ENCODE data around the gene TIMM50.

GRCh38 chr19:39506598-39506943 is 25.9 kb downstream of the TIMM50 start:
- TF ChIP-seq, protein P1, sequence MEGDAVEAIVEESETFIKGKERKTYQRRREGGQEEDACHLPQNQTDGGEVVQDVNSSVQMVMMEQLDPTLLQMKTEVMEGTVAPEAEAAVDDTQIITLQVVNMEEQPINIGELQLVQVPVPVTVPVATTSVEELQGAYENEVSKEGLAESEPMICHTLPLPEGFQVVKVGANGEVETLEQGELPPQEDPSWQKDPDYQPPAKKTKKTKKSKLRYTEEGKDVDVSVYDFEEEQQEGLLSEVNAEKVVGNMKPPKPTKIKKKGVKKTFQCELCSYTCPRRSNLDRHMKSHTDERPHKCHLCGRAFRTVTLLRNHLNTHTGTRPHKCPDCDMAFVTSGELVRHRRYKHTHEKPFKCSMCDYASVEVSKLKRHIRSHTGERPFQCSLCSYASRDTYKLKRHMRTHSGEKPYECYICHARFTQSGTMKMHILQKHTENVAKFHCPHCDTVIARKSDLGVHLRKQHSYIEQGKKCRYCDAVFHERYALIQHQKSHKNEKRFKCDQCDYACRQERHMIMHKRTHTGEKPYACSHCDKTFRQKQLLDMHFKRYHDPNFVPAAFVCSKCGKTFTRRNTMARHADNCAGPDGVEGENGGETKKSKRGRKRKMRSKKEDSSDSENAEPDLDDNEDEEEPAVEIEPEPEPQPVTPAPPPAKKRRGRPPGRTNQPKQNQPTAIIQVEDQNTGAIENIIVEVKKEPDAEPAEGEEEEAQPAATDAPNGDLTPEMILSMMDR (IDR thresholded peaks at IDR 0.05) = no peak
- TF ChIP-seq POLR2A (IDR thresholded peaks at IDR 0.05) (no peak), POLR2AphosphoS5 (IDR thresholded peaks at IDR 0.05) (no peak)
